BLaER1 treated with 17β-estradiol and CSF1 and Interleukin-3, amounts not matched to agents 10 nM and 100 nM (cell line): ENCODE measurements around the gene SNX18.

Experiments
- H3K27ac ChIP-seq, 11 experiments: shearing (Covaris generic); formaldehyde crosslinking; 2 replicates each; pipeline ENCODE4 v1.8.1; 2022
- H3K27me3 ChIP-seq, 11 experiments: shearing (Covaris generic); formaldehyde crosslinking; 2 replicates each; pipeline ENCODE4 v1.8.1; 2022
- H3K36me3 ChIP-seq, 11 experiments: shearing (Covaris generic); formaldehyde crosslinking; 2 replicates each; pipeline ENCODE4 v1.8.1; 2022
- H3K4me1 ChIP-seq, 10 experiments: shearing (Covaris generic); formaldehyde crosslinking; 2 replicates each; pipeline ENCODE4 v1.8.1; 2022
- H3K4me2 ChIP-seq, 11 experiments: shearing (Covaris generic); formaldehyde crosslinking; 2 replicates each; pipeline ENCODE4 v1.8.1; 2022
- H3K4me3 ChIP-seq, 10 experiments: shearing (Covaris generic); formaldehyde crosslinking; 2 replicates each; pipeline ENCODE4 v1.8.1; 2022
- H3K9ac ChIP-seq, 11 experiments: shearing (Covaris generic); formaldehyde crosslinking; 2 replicates each; pipeline ENCODE4 v1.8.1; 2022
- H3K9me3 ChIP-seq, 11 experiments: shearing (Covaris generic); formaldehyde crosslinking; replicated peaks in 1 of 11; 2 replicates each; pipeline ENCODE4 v1.8.1; 2022
- H4K20me1 ChIP-seq, 11 experiments: shearing (Covaris generic); formaldehyde crosslinking; 2 replicates each; pipeline ENCODE4 v1.8.1; 2022
- Cebpa-rat ChIP-seq, 11 experiments: shearing (Covaris generic); IDR thresholded peaks; 2 replicates each; pipeline ENCODE4 v1.8.1; 2022

SNX18 gene

GRCh38 chr5:54581831-54582548 lies 64.4 kb downstream of the SNX18 start:
- TF ChIP-seq Cebpa-rat (IDR thresholded peaks at IDR 0.05) = no peak

GRCh38 chr5:54586336-54586735 lies 68.8 kb downstream of the SNX18 start:
- no peaks in the 10 kb centered on the region for H4K20me1 ChIP-seq
- H3K4me1 ChIP-seq = peaks cover 0 to 44% (median 18%) of the 10 kb centered on the region in 10 experiments; a peak in 17 of 20 replicates
- H3K9me3 ChIP-seq = peaks cover 7 to 20% (median 13%) of the 10 kb centered on the region in 11 experiments; a peak in 20 of 22 replicates
- no peak overlapping the region for H3K4me3 ChIP-seq
- no peaks in the 10 kb centered on the region for H3K36me3 ChIP-seq
- no peak overlapping the region for H3K4me2 ChIP-seq
- TF ChIP-seq Cebpa-rat (IDR thresholded peaks at IDR 0.05) = no peak
- H3K27ac ChIP-seq = no peak overlapping the region
- H3K9ac ChIP-seq = no peak overlapping the region
- H3K27me3 ChIP-seq = no peaks in the 10 kb centered on the region

More at GRCh38 chr5:54581831-54582548, 64.4 kb downstream of the SNX18 start:
- H4K20me1 ChIP-seq = no peaks in the 10 kb centered on the region
- H3K4me1 ChIP-seq = peaks cover 0 to 67% (median 6%) of the 10 kb centered on the region in 10 experiments; a peak in 10 of 20 replicates
- no peak overlapping the region for H3K4me3 ChIP-seq
- H3K9ac ChIP-seq = peak overlapping the region in 1 of 11 experiments; percentile 59; a peak in 1 of 22 replicates
- H3K27me3 ChIP-seq = no peaks in the 10 kb centered on the region
- no peaks in the 10 kb centered on the region for H3K36me3 ChIP-seq
- H3K27ac ChIP-seq = peak overlapping the region in 4 of 11 experiments; percentile 10 to 73 (median 38); a peak in 3 of 22 replicates
- H3K4me2 ChIP-seq = peak overlapping the region in 5 of 11 experiments; percentile 2 to 89 (median 59); a peak in 8 of 22 replicates
- peaks cover 7 to 20% (median 13%) of the 10 kb centered on the region in 11 experiments; a peak in 20 of 22 replicates for H3K9me3 ChIP-seq

GRCh38 chr5:54589786-54590185 lies 72.2 kb downstream of the SNX18 start:
- Histone ChIP-seq H3K4me1 (peaks cover 0 to 30% (median 15%) of the 10 kb centered on the region in 10 experiments; a peak in 17 of 20 replicates), H3K27ac (peak overlapping the region in 2 of 11 experiments; percentile 48 to 54; a peak in 4 of 22 replicates), H3K4me3 (no peak overlapping the region), H3K27me3 (no peaks in the 10 kb centered on the region), H3K9ac (no peak overlapping the region), H4K20me1 (no peaks in the 10 kb centered on the region), H3K9me3 (peaks cover 7 to 18% (median 13%) of the 10 kb centered on the region in 11 experiments; a peak in 20 of 22 replicates), H3K4me2 (peak overlapping the region in 5 of 11 experiments; percentile 65 to 88 (median 75); a peak in 8 of 22 replicates), H3K36me3 (no peaks in the 10 kb centered on the region)
- no peak for TF ChIP-seq Cebpa-rat (IDR thresholded peaks at IDR 0.05)

GRCh38 chr5:54590824-54591223 lies 73.3 kb downstream of the SNX18 start:
- peaks cover 7 to 14% (median 10%) of the 10 kb centered on the region in 11 experiments; a peak in 20 of 22 replicates for H3K9me3 ChIP-seq
- peak overlapping the region in 9 of 11 experiments; percentile 11 to 88 (median 65); a peak in 15 of 22 replicates for H3K4me2 ChIP-seq
- no peak overlapping the region for H3K9ac ChIP-seq
- H3K4me3 ChIP-seq = no peak overlapping the region
- TF ChIP-seq Cebpa-rat (IDR thresholded peaks at IDR 0.05) = no peak
- peak overlapping the region in 6 of 11 experiments; percentile 17 to 64 (median 42); a peak in 10 of 22 replicates for H3K27ac ChIP-seq
- no peaks in the 10 kb centered on the region for H3K36me3 ChIP-seq
- H4K20me1 ChIP-seq = no peaks in the 10 kb centered on the region
- H3K4me1 ChIP-seq = peaks cover 0 to 30% (median 15%) of the 10 kb centered on the region in 10 experiments; a peak in 17 of 20 replicates
- no peaks in the 10 kb centered on the region for H3K27me3 ChIP-seq

- H3K4me2 ChIP-seq = no peak overlapping the region
- H3K4me3 ChIP-seq = no peak overlapping the region
- no peaks in the 10 kb centered on the region for H3K36me3 ChIP-seq
- peaks cover 15 to 31% (median 22%) of the 10 kb centered on the region in 11 experiments for H3K9me3 ChIP-seq
- H4K20me1 ChIP-seq = no peaks in the 10 kb centered on the region
- peaks cover 0 to 33% (median 15%) of the 10 kb centered on the region in 10 experiments; a peak in 17 of 20 replicates for H3K4me1 ChIP-seq
- TF ChIP-seq Cebpa-rat (IDR thresholded peaks at IDR 0.05) = no peak
- H3K9ac ChIP-seq = no peak overlapping the region
- no peak overlapping the region for H3K27ac ChIP-seq
- no peaks in the 10 kb centered on the region for H3K27me3 ChIP-seq
These were observed 76.2 kb downstream of the SNX18 start for GRCh38 chr5:54593779-54594178.

GRCh38 chr5:54594181-54594580 lies 76.6 kb downstream of the SNX18 start:
- no peak overlapping the region for H3K27ac ChIP-seq
- H3K27me3 ChIP-seq = no peaks in the 10 kb centered on the region
- H3K4me3 ChIP-seq = no peak overlapping the region
- H3K9me3 ChIP-seq = peaks cover 15 to 35% (median 25%) of the 10 kb centered on the region in 11 experiments
- H3K4me1 ChIP-seq = peaks cover 0 to 35% (median 15%) of the 10 kb centered on the region in 10 experiments; a peak in 17 of 20 replicates
- no peak overlapping the region for H3K9ac ChIP-seq
- no peaks in the 10 kb centered on the region for H3K36me3 ChIP-seq
- no peak overlapping the region for H3K4me2 ChIP-seq
- TF ChIP-seq Cebpa-rat (IDR thresholded peaks at IDR 0.05) = no peak
- no peaks in the 10 kb centered on the region for H4K20me1 ChIP-seq

GRCh38 chr5:54595721-54596120 lies 78.2 kb downstream of the SNX18 start:
- Histone ChIP-seq H4K20me1 (no peaks in the 10 kb centered on the region), H3K36me3 (no peaks in the 10 kb centered on the region), H3K4me3 (no peak overlapping the region), H3K9ac (no peak overlapping the region), H3K4me2 (no peak overlapping the region), H3K4me1 (peaks cover 0 to 23% (median 7%) of the 10 kb centered on the region in 10 experiments; a peak in 17 of 20 replicates), H3K9me3 (peaks cover 26 to 44% (median 32%) of the 10 kb centered on the region in 11 experiments), H3K27ac (no peak overlapping the region), H3K27me3 (no peaks in the 10 kb centered on the region)
- TF ChIP-seq Cebpa-rat (IDR thresholded peaks at IDR 0.05) = no peak
